Mammary epithelial cell (primary cell): ENCODE data around the gene ZIM2.

ENCODE experiments used
- EZH2 ChIP-seq: IDR thresholded peaks from 2 replicates; pipeline ENCODE4 v1.6.1; 2012; ENCODE audit warnings: low read length, inconsistent platforms, borderline replicate concordance
- TF ChIP-seq, protein P1 (sequence below), 2 donors: IDR thresholded peaks in 1 of 2; conservative IDR thresholded peaks in 1 of 2; 2 replicates each; pipeline ENCODE4 v1.5.1; 2011 to 2012; ENCODE audit warnings: inconsistent platforms in 2 of 2, low read length in 2 of 2, mild to moderate bottlenecking in 2 of 2, control low read depth in 1 of 2, low read depth in 1 of 2; ENCODE audit not compliant: insufficient read depth in 1 of 2; ENCODE audit errors: extremely low read depth in 1 of 2

DNA sequence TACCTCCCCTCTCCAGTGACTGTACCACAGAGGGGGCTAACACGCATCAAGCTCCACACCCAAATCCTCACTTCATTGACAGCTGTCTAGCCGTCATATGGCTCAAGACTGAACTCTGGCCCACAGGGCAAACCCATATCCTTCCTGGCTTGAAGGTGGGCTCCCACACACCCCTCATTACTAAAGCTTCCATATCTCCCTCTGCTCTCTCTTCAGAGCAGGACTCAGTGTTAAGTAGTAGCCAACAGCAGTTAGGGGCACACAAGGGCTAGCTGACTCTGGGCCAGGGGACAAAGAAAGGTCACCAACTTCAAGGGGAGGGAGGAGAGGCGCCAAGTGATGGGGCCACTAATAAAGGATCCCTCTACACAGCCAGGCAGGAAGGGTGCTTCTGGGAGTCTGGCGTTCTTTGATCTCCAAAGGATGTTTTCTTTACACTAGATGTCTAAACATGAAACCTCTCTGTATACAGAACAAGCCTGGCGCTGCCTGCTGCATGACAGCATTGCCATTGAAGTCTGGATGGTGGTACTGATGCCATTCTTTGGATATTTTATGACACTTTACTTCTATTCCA lies 8.1 kb downstream of the ZIM2 start:
- TF ChIP-seq, protein P1, sequence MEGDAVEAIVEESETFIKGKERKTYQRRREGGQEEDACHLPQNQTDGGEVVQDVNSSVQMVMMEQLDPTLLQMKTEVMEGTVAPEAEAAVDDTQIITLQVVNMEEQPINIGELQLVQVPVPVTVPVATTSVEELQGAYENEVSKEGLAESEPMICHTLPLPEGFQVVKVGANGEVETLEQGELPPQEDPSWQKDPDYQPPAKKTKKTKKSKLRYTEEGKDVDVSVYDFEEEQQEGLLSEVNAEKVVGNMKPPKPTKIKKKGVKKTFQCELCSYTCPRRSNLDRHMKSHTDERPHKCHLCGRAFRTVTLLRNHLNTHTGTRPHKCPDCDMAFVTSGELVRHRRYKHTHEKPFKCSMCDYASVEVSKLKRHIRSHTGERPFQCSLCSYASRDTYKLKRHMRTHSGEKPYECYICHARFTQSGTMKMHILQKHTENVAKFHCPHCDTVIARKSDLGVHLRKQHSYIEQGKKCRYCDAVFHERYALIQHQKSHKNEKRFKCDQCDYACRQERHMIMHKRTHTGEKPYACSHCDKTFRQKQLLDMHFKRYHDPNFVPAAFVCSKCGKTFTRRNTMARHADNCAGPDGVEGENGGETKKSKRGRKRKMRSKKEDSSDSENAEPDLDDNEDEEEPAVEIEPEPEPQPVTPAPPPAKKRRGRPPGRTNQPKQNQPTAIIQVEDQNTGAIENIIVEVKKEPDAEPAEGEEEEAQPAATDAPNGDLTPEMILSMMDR (conservative IDR thresholded peaks at IDR 0.05 in 1 of 2, IDR thresholded peaks at IDR 0.05 in 1 of 2; ENCODE audit: extremely low read depth in 1 of 2, insufficient read depth in 1 of 2, low read depth in 1 of 2, low read length in 2 of 2) = no peak
- no peak for TF ChIP-seq EZH2
